HepG2 (cell line): ENCODE data around the gene HDLBP. TPM values are rescaled to one million over a fixed set of nuclear protein-coding genes. Genes with fewer than 3 reads are reported as not detected.

Experiments used
- CCDC6 ChIP-seq: sonication (generic); formaldehyde crosslinking; IDR thresholded peaks from 2 replicates; pipeline ENCODE4 v1.8.1; 2022; ENCODE audit warnings: mild to moderate bottlenecking, missing genetic modification reagents, moderate library complexity
- CREM ChIP-seq, 2 experiments: sonication (generic) in 1 of 2; formaldehyde crosslinking in 1 of 2; IDR thresholded peaks; 2 replicates each; pipeline versions ENCODE4 v1.4.0 to v1.6.1; 2016 to 2020; ENCODE audit warnings: antibody characterized with exemption in 1 of 2, mild to moderate bottlenecking in 1 of 2, missing genetic modification reagents in 1 of 2
- DPF2 ChIP-seq: sonication (generic); formaldehyde crosslinking; IDR thresholded peaks from 2 replicates; pipeline ENCODE4 v1.4.0; 2020; ENCODE audit warnings: mild to moderate bottlenecking, low read depth, missing genetic modification reagents, borderline replicate concordance
- HDAC2 ChIP-seq: sonication (generic); formaldehyde crosslinking; IDR thresholded peaks from 2 replicates; pipeline ENCODE4 v1.4.0; 2020; ENCODE audit warnings: missing genetic modification reagents
- IKZF4 ChIP-seq: sonication (generic); formaldehyde crosslinking; IDR thresholded peaks from 2 replicates; pipeline ENCODE4 v1.5.1; 2020; ENCODE audit warnings: borderline replicate concordance, mild to moderate bottlenecking, low read depth, missing genetic modification reagents; ENCODE audit errors: not compliant biosample characterization
- KLF15 ChIP-seq: sonication (generic); formaldehyde crosslinking; IDR thresholded peaks from 2 replicates; pipeline ENCODE4 v1.8.1; 2023; ENCODE audit warnings: borderline replicate concordance, mild to moderate bottlenecking, inconsistent platforms, missing genetic modification reagents, mixed read lengths
- MBD4 ChIP-seq: IDR thresholded peaks from 2 replicates; pipeline ENCODE4 v1.6.1; 2012; ENCODE audit warnings: low read length, inconsistent platforms, borderline replicate concordance
- MEIS1 ChIP-seq: sonication (generic); formaldehyde crosslinking; IDR thresholded peaks from 2 replicates; pipeline ENCODE4 v1.9.0; 2021; ENCODE audit warnings: mild to moderate bottlenecking, missing genetic modification reagents, moderate library complexity, borderline replicate concordance
- MXI1 ChIP-seq: IDR thresholded peaks from 3 replicates; pipeline ENCODE4 v1.6.1; 2012; ENCODE audit warnings: low read depth, low read length, inconsistent platforms, borderline replicate concordance
- MYC ChIP-seq: sonication (generic); formaldehyde crosslinking; IDR thresholded peaks from 2 replicates; pipeline ENCODE4 v1.9.0; 2021; ENCODE audit warnings: missing genetic modification reagents, borderline replicate concordance
- POLR2G ChIP-seq: fragments of 200-400 bp; formaldehyde crosslinking; IDR thresholded peaks from 2 replicates; pipeline ENCODE4 v1.6.1; 2018; ENCODE audit warnings: mild to moderate bottlenecking, low read depth, low read length, moderate library complexity
- RAD21 ChIP-seq: fragments of 450-650 bp; formaldehyde crosslinking; IDR thresholded peaks from 2 replicates; pipeline ENCODE4 v1.5.0; 2020; ENCODE audit warnings: mild to moderate bottlenecking
- ZNF180 ChIP-seq: sonication (generic); formaldehyde crosslinking; IDR thresholded peaks from 2 replicates; pipeline ENCODE4 v1.4.0; 2020; ENCODE audit warnings: low read depth, missing genetic modification reagents, borderline replicate concordance
- ZNF382 ChIP-seq: sonication (generic); formaldehyde crosslinking; IDR thresholded peaks from 2 replicates; pipeline ENCODE4 v1.5.0; 2020; ENCODE audit warnings: missing genetic modification reagents, mild to moderate bottlenecking, borderline replicate concordance
- ZNF878 ChIP-seq: sonication (generic); formaldehyde crosslinking; IDR thresholded peaks from 2 replicates; pipeline ENCODE4 v1.8.1; 2023; ENCODE audit warnings: mild to moderate bottlenecking, missing genetic modification reagents, moderate library complexity
- polyA plus RNA-seq, 8 experiments: library from polyadenylated mRNA; depleted of rRNA in 3 of 8; stranded (reverse) in 7 of 8; unstranded in 1 of 8; fragments of >200 nt; fragmentation: Illumina TruSeq in 4 of 8; extraction: Trizol in 4 of 8; gene quantifications; 2 replicates each; pipeline versions ENCODE4 v1.2.1 to v1.2.3, GENCODE V29; 2011 to 2016; ENCODE audit warnings: low read depth in 4 of 8, missing spikeins in 1 of 8, mixed read lengths in 1 of 8; ENCODE audit not compliant: insufficient read depth in 1 of 8
- total RNA-seq, 5 experiments: library from RNA; depleted of rRNA; stranded (reverse); fragments of >200 nt; fragmentation: Illumina TruSeq; extraction: Trizol; gene quantifications; 2 replicates each; pipeline ENCODE4 v1.2.3, GENCODE V29; 2016; ENCODE audit warnings: low read depth in 1 of 5
- TF ChIP-seq, protein P1 (sequence below): sonication (generic); formaldehyde crosslinking; conservative IDR thresholded peaks from 2 replicates; pipeline ENCODE4 v1.4.0; 2020; ENCODE audit warnings: mild to moderate bottlenecking, missing genetic modification reagents, moderate library complexity
- TF ChIP-seq, protein P2 (sequence below): sonication (generic); formaldehyde crosslinking; IDR thresholded peaks from 2 replicates; pipeline ENCODE4 v1.8.0; 2022; ENCODE audit warnings: mild to moderate bottlenecking, missing genetic modification reagents
- TF ChIP-seq, protein P3 (sequence below): sonication (generic); formaldehyde crosslinking; IDR thresholded peaks from 2 replicates; pipeline ENCODE4 v1.5.0; 2020; ENCODE audit warnings: missing genetic modification reagents, mild to moderate bottlenecking, borderline replicate concordance
- TF ChIP-seq, protein P4 (sequence below), 2 experiments: fragments of 450-650 bp in 1 of 2; sonication (generic) in 1 of 2; formaldehyde crosslinking; IDR thresholded peaks; 2 replicates each; pipeline versions ENCODE4 v1.5.0 to v1.8.0; 2020 to 2022; ENCODE audit warnings: mild to moderate bottlenecking in 1 of 2, missing genetic modification reagents in 1 of 2

Gene HDLBP
- total and polyA plus RNA-seq, 2 of the 13 experiments (the other 11 are each of a cell fraction or from before 2014, with no cell fraction given) = 464 to 707 TPM

DNA sequence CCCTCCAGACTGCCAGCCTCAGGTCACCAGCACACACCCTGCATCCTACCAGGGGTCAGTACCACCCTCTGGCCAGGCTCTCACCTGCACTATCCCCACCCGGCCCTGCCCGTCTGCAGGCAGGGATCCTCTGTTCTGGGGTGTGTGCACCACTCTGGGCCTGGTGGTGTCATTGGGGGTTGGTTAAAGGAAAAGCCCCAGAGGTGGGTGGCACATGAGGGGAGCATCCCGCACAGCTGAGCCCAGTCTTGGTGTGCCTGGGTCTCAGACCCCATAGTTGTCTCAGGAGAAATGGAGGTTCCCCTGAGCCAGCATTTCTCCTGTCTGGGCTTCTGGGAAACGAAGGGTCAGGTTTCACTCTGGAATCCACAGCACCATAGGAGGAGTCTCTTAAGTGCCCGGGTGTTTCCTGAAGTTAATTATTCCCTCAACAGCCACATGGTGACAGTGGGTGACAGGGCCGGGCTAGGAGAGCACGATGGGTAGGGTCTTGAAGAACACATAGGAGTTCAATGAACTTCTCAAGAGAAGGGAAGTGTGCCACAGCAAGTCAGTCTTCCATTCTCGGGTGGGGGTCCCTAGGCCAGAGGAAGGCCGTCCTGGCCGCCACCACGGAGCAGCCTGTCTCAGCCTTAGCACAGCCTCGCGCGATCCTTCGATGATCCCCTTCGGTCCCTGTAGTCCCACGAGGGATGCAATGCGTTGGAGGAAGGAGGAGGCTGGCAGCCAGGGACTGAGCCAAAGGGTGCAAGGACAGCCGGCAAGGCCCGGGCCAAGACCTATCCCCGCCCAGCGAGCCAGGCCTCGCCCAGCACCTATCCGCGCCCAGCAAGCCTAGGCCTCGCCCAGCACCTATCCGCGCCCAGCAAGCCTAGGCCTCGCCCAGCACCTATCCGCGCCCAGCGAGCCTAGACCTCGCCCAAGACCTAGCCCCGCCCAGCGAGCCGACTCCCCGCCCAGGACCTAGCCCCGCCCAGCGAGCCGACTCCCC, 39.5 kb upstream of the HDLBP start (continued):
- TF ChIP-seq, protein P1, sequence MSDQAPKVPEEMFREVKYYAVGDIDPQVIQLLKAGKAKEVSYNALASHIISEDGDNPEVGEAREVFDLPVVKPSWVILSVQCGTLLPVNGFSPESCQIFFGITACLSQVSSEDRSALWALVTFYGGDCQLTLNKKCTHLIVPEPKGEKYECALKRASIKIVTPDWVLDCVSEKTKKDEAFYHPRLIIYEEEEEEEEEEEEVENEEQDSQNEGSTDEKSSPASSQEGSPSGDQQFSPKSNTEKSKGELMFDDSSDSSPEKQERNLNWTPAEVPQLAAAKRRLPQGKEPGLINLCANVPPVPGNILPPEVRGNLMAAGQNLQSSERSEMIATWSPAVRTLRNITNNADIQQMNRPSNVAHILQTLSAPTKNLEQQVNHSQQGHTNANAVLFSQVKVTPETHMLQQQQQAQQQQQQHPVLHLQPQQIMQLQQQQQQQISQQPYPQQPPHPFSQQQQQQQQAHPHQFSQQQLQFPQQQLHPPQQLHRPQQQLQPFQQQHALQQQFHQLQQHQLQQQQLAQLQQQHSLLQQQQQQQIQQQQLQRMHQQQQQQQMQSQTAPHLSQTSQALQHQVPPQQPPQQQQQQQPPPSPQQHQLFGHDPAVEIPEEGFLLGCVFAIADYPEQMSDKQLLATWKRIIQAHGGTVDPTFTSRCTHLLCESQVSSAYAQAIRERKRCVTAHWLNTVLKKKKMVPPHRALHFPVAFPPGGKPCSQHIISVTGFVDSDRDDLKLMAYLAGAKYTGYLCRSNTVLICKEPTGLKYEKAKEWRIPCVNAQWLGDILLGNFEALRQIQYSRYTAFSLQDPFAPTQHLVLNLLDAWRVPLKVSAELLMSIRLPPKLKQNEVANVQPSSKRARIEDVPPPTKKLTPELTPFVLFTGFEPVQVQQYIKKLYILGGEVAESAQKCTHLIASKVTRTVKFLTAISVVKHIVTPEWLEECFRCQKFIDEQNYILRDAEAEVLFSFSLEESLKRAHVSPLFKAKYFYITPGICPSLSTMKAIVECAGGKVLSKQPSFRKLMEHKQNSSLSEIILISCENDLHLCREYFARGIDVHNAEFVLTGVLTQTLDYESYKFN (CRISPR knock-in tag) = peak; percentile 49
- TF ChIP-seq KLF15 = 0 out of 2 replicates have a peak, but pooled peaks have one; percentile 58
- TF ChIP-seq RAD21 (CRISPR knock-in tag) = peak; percentile 57
- TF ChIP-seq MYC (CRISPR knock-in tag) = peak; percentile 51; the same call in 1 of the 2 replicates
- TF ChIP-seq, protein P2, sequence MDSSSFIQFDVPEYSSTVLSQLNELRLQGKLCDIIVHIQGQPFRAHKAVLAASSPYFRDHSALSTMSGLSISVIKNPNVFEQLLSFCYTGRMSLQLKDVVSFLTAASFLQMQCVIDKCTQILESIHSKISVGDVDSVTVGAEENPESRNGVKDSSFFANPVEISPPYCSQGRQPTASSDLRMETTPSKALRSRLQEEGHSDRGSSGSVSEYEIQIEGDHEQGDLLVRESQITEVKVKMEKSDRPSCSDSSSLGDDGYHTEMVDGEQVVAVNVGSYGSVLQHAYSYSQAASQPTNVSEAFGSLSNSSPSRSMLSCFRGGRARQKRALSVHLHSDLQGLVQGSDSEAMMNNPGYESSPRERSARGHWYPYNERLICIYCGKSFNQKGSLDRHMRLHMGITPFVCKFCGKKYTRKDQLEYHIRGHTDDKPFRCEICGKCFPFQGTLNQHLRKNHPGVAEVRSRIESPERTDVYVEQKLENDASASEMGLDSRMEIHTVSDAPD (CRISPR knock-in tag) = peak; percentile 89
- peak; percentile 66; the same call in 1 of the 2 replicates for TF ChIP-seq CCDC6 (CRISPR knock-in tag)
- TF ChIP-seq, protein P3, sequence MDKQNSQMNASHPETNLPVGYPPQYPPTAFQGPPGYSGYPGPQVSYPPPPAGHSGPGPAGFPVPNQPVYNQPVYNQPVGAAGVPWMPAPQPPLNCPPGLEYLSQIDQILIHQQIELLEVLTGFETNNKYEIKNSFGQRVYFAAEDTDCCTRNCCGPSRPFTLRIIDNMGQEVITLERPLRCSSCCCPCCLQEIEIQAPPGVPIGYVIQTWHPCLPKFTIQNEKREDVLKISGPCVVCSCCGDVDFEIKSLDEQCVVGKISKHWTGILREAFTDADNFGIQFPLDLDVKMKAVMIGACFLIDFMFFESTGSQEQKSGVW = no peak
- TF ChIP-seq IKZF4 (CRISPR knock-in tag) = no peak
- TF ChIP-seq MBD4 = no peak
- peak; percentile 26; the same call in 1 of the 2 replicates for TF ChIP-seq CREM (IDR thresholded peaks at IDR 0.05)
- TF ChIP-seq CREM (CRISPR knock-in tag; IDR thresholded peaks at IDR 0.05) = no peak
- TF ChIP-seq, protein P4, sequence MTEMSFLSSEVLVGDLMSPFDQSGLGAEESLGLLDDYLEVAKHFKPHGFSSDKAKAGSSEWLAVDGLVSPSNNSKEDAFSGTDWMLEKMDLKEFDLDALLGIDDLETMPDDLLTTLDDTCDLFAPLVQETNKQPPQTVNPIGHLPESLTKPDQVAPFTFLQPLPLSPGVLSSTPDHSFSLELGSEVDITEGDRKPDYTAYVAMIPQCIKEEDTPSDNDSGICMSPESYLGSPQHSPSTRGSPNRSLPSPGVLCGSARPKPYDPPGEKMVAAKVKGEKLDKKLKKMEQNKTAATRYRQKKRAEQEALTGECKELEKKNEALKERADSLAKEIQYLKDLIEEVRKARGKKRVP (CRISPR knock-in tag; IDR thresholded peaks at IDR 0.05) = no peak
- TF ChIP-seq HDAC2 (CRISPR knock-in tag) = peak; percentile 72; the same call in 1 of the 2 replicates
- TF ChIP-seq ZNF180 (CRISPR knock-in tag) = no peak
- TF ChIP-seq ZNF878 (CRISPR knock-in tag) = 0 out of 2 replicates have a peak, but pooled peaks have one; percentile 64
- TF ChIP-seq ZNF382 = no peak
- TF ChIP-seq DPF2 (CRISPR knock-in tag) = no peak
- peak; percentile 51; the same call in 1 of the 2 replicates for TF ChIP-seq POLR2G
- no peak for TF ChIP-seq MEIS1 (CRISPR knock-in tag)
- TF ChIP-seq MXI1 = peak; percentile 58; the same call in 1 of the 3 replicates
